DMS53 treated with DMSO at 0.1 percent for 48 hours (cell line): ENCODE data around the gene RASA3.

Experiments used
- DNase-seq: peaks from one replicate; lab custom pipeline; 2025; ENCODE audit not compliant: unreplicated experiment; lab: John Stamatoyannopoulos, UW

Gene RASA3

DNA sequence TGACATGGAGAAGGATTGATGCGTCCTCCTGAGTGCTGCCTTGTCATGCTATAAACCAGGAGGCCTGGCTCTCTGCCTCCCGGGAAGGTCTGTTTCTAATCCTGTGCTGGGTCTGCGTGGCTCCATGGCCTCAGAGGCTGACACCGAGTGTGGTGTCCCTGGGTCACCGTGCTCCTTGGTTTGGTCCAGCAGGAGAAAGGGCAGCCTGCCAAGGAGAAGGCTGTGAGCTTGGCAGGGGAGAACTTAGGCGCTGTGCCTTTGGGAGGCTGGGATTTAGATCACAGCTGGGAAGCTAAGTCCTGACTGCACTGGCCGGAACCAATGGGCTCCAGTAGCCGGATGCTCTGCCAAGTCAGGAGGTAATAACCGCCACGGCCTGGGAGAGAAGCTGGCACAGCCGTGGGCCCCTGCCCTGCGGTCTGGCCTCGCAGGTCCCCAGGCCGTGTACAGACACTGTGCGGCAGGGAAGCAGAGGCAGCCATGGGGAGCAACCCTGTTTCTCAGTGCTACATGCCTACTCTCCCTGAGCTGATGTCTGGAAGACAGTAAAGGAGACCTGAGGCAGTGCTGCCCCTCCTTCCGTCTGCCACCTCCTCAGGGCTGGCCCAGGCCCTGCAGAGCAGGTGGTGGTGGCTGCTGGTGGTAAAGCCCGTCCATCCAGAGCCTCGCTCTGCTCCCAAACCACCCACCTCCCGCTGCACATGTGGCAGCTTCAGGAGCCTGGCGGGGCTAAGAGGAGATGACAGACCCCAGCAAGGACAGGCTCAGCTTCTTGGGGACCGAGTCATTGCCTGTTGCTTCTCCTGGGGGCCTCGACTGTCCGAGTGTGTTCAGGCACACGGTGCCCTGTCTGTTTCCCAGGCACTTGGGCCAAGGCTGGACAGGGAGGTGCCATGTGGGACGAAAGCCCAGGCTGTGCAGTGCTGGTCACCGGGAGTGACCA, 203.5 kb downstream of the RASA3 start:
- no peak for DNase-seq
